Brain microvascular endothelial cell (primary cell): ENCODE measurements around the gene C4A.

Experiments used
- DNase-seq: peaks from one replicate; pipeline ENCODE4 v3.0.0-alpha.2; 2020
- H3K27ac ChIP-seq: fragments of 250-450 bp; sonication (Bioruptor Pico); 2 replicates; pipeline ENCODE4 v1.5.1; 2020; ENCODE audit warnings: mild to moderate bottlenecking, moderate library complexity
- H3K27me3 ChIP-seq: fragments of 250-450 bp; sonication (Bioruptor Pico); replicated peaks from 2 replicates; pipeline ENCODE4 v1.5.1; 2020; ENCODE audit warnings: mild to moderate bottlenecking
- H3K36me3 ChIP-seq: fragments of 250-450 bp; sonication (Bioruptor Pico); replicated peaks from 2 replicates; pipeline ENCODE4 v1.5.1; 2020; ENCODE audit warnings: mild to moderate bottlenecking
- H3K4me3 ChIP-seq: 2 replicates; pipeline ENCODE4 v1.5.1; 2011; ENCODE audit warnings: low read depth, mild to moderate bottlenecking, control low read depth, low read length, moderate library complexity
- in situ Hi-C: cut with HindIII; loops from 2 replicates; pipeline ENCODE4 v1.10.0; 2017; ENCODE audit warnings: low sequenced_read_pairs, low pct_ligation_motif_present
- TF ChIP-seq, protein P1 (sequence below): IDR thresholded peaks from 2 replicates; pipeline ENCODE4 v1.5.1; 2011; ENCODE audit warnings: low read depth, mild to moderate bottlenecking, moderate library complexity, low read length, control low read depth, inconsistent platforms; ENCODE audit errors: missing control alignments

C4A gene

DNA sequence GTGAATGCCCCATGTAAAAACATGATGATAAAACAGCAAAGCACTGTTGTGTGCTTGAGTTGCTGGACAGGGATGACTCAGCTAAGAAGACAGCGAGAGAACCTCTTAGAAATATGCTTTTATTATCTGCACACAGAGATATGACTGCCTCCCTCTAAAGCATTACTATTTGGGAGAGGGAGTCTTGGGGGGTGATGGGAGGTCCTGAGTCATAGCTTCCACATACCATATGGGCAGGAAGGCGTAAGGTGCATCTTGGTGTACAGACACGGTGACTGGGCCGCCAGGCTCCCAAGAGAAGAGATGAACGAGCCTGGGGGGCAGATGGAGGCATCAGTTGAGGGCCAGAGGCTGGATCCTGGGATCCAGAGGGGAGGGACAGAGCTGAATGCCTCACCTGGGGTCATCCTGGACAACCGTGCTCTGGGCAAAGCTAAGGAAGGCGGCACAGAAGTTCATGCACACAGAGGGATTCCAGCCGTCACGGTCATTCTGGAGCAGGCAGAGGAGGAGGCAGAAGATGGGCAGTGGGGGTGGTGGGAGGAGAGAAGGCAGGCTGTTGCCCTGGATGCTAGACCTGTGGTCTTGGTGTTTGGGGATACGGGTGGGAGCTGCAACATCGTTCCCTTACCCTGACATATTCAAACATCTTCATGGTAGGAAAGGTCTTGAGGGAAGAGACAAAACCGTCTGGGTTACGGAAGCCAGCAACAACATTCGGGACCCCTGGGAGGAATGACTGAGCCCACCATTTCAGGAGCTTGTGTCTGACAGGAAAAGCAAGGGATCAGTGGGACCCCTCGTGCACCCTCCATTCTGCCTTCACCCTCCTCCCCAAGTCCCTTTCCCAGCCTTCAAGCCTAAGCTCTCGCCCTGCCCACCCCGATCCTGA, 11.9 kb upstream of the C4A start:
- H3K4me3 ChIP-seq = no peak overlapping the region
- H3K27me3 ChIP-seq = no peaks in the 10 kb centered on the region
- H3K27ac ChIP-seq = peak overlapping the region; percentile 9
- peaks cover 45% of the 10 kb centered on the region for H3K36me3 ChIP-seq
- TF ChIP-seq, protein P1, sequence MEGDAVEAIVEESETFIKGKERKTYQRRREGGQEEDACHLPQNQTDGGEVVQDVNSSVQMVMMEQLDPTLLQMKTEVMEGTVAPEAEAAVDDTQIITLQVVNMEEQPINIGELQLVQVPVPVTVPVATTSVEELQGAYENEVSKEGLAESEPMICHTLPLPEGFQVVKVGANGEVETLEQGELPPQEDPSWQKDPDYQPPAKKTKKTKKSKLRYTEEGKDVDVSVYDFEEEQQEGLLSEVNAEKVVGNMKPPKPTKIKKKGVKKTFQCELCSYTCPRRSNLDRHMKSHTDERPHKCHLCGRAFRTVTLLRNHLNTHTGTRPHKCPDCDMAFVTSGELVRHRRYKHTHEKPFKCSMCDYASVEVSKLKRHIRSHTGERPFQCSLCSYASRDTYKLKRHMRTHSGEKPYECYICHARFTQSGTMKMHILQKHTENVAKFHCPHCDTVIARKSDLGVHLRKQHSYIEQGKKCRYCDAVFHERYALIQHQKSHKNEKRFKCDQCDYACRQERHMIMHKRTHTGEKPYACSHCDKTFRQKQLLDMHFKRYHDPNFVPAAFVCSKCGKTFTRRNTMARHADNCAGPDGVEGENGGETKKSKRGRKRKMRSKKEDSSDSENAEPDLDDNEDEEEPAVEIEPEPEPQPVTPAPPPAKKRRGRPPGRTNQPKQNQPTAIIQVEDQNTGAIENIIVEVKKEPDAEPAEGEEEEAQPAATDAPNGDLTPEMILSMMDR = no peak
- in situ Hi-C loops = no loop called here
- DNase-seq = peak; percentile 36

DNA sequence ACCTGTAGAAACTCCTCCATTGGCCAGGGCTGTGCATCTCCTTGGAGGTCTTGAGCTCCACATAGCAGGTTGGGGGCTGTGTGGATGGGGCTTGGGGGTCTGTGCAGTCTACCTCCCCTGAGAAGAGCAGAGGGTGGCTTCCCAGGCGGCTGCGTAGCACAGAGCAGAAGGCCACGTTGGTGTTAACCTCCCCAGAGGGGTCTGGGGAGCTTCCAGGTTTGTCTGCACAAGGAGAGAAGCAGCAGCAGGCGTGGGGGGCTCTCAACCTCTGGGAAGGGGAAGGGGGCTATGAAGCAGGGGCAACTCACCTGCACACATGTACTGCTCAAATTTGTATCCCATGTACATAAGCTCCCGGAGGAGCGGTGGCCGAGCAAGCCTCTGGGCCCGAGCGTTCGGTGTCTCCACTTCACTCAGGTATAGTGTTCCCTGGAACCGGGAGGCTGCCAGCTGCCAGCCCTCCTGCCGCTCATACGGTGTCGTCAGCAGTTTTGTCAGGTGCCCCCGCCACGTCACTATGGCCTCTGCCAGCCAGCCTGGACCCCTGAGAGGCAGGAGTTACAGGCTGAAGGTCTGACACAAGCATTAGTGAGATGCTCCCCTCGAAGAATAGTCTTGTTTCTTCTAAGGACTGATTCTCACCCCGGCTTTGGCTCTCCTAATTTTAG, 11.1 kb upstream of the C4A start:
- no peak for DNase-seq
- H3K4me3 ChIP-seq = peak overlapping the region; percentile 92
- H3K27me3 ChIP-seq = no peaks in the 10 kb centered on the region
- in situ Hi-C loops = no loop called here
- H3K36me3 ChIP-seq = peaks cover 39% of the 10 kb centered on the region
- peak overlapping the region; percentile 99 for H3K27ac ChIP-seq
- TF ChIP-seq, protein P1 = no peak

GRCh38 chr6:31971279-31971992, 10.4 kb upstream of the C4A start:
- TF ChIP-seq, protein P1 = no peak
- Histone ChIP-seq H3K27me3 (no peaks in the 10 kb centered on the region), H3K36me3 (peaks cover 34% of the 10 kb centered on the region), H3K27ac (peak overlapping the region; percentile 99), H3K4me3 (peak overlapping the region; percentile 92)
- in situ Hi-C loops = no loop called here
- no peak for DNase-seq

DNA sequence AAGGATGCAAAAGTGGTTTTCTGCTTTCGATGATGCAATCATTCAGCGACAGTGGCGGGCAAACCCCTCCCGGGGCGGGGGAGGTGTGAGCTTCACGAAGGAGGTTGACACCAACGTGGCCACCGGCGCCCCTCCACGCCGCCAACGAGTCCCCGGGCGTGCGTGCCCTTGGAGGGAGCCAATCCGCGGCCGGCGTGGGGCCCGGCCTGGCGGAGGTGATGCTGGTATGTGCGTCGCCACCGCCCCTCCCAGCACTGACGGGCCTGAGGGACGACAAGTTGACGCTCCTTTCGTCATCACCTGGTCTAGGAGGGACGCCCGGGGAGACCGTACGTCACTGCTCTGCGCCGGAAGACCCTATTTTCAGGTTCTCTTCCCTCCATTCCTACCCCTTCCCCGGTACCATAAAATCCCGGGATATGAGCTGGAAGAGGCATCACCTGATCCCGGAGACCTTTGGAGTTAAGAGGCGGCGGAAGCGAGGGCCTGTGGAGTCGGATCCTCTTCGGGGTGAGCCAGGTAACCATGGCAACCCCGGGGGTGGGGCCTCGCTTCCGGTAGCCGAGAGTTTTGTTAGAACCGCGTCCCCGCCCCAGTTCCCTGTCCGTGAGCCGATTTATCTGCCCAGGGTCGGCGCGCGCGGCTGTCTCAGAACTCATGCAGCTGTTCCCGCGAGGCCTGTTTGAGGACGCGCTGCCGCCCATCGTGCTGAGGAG, 9.7 kb upstream of the C4A start, which contains the start of gene DXO:
Gene DXO (minus strand): TSS at position 146 of the 716 bp plus-strand sequence. CDS start 463 bp downstream, outside the sequence.
- in situ Hi-C loops = no loop called here
- peak; percentile 97 for DNase-seq
- H3K27me3 ChIP-seq = no peaks in the 10 kb centered on the region

More for the DNA sequence above, 9.7 kb upstream of the C4A start, which contains the start of gene DXO:
- Histone ChIP-seq H3K27ac (peak within 1 kb of the TSS; percentile 99), H3K4me3 (peak within 1 kb of the TSS; percentile 92), H3K36me3 (peaks cover 27% of the 10 kb centered on the region)
- TF ChIP-seq, protein P1 = no peak
